GM18951 (cell line): ENCODE data around the gene MACROD1.

ENCODE experiments used
- POLR2A ChIP-seq: IDR thresholded peaks from 4 replicates; pipeline ENCODE4 v1.6.1; 2011; ENCODE audit warnings: mild to moderate bottlenecking; ENCODE audit not compliant: insufficient read length, insufficient read depth; ENCODE audit errors: extremely low read depth
- in situ Hi-C: fragments of 300-500 bp; cut with MboI; formaldehyde crosslinking; loops from one replicate; pipeline ENCODE4 v1.12.0; 2022; ENCODE audit warnings: low sequenced_read_pairs, mixed read lengths, inconsistent platforms; ENCODE audit not compliant: unreplicated experiment

Gene MACROD1

DNA sequence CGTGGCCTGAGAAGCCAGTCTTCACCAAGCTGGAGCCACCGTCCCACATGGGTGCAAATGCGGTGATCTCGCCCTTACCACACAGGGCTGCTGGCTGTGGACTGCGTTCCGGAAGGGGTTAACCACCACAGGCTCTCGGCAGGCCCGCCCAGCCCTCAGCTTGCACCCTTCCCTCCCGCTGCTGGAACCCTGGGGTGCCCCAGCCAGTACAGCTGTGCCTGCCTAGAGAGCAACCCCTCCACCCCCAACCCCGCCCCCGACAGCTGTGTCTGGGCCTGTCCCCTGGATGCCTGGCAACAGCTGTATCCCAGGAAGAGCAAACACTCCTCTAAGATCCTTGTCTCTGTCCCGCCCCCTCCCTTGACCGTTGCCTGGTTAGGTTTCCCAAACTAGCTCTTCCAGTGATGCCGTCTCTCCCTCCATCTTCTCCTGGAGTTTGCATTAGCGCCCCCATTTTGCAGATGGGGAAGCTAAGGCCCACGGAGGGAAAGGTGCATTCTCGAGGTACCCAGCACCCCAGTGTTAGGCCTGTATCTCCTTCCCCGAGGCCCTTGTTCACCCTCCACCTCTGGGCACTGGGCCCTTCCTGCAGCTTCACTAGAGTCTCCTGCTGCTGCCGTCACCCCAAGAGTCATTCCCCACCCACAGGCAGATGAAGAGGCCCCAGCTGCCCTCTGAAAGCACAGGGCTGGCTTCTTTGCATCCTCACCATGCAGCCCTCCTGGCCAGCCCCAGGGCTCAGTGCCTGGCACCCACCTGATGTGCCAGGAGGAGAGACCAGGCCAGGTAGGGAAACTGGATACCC is 204.1 kb downstream of the MACROD1 start:
- no peak for TF ChIP-seq POLR2A
- in situ Hi-C loops = no loop called here

- no peak for TF ChIP-seq POLR2A
- in situ Hi-C loops = no loop called here
These were observed 207.9 kb downstream of the MACROD1 start for GRCh38 chr11:63958008-63958407.

DNA sequence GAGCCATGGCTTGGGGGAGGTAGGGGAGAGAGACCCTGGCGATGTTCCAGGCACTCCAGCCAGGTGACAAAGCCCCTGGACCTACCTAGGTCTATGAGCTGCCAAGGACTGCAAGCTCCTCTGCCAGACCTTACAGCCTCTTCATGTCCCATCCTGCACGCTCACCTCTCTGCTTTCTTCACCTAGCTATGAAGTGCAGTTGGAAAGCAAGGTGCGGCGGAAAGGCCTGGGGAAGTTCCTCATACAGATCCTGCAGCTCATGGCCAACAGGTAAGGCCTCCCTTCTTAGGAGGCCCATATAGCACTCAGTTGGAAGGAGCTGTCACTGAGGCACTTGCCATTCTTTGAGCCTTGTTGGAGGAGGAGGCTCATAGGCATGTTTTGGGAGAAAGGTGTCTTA is 213.3 kb downstream of the MACROD1 start:
- in situ Hi-C loops = no loop called here
- TF ChIP-seq POLR2A = no peak

- TF ChIP-seq POLR2A = peak; percentile 34
- in situ Hi-C loops = no loop called here
These were observed 214.0 kb downstream of the MACROD1 start for GRCh38 chr11:63951779-63952536.
